Bone marrow (tissue), 2 donors: ENCODE data around the gene GTPBP2.

Experiments used
- DNase-seq, 2 donors: peaks; one replicate each; lab custom pipeline; 2025; lab: John Stamatoyannopoulos, UW

Gene GTPBP2

GRCh38 chr6:43575772-43576551 lies 53.1 kb downstream of the GTPBP2 start, which contains the start of the genes POLH and XPO5:
TSS of gene POLH (plus strand) at chr6:43576185. CDS start at chr6:43582320, 6,135 bp downstream.
TSS of gene XPO5 (minus strand) at chr6:43576038. CDS start at chr6:43575864, 174 bp downstream.
- peak; percentile 72 to 74 for DNase-seq

GRCh38 chr6:43575105-43575771 lies 53.8 kb downstream of the GTPBP2 start:
- DNase-seq, result no peak

- no peak for DNase-seq
Measured at GRCh38 chr6:43572015-43572414, 57.0 kb downstream of the GTPBP2 start.

- DNase-seq, result no peak
Measured at GRCh38 chr6:43570876-43571441, 58.1 kb downstream of the GTPBP2 start.
